COR-L47 (cell line): ENCODE measurements around the gene LRP1B.
A peak's percentile ranks its signal among the peaks of the same experiment; 100 is the strongest.

Experiments used
- DNase-seq: peaks from one replicate; lab custom pipeline; 2025; lab: John Stamatoyannopoulos, UW

The LRP1B gene

DNA sequence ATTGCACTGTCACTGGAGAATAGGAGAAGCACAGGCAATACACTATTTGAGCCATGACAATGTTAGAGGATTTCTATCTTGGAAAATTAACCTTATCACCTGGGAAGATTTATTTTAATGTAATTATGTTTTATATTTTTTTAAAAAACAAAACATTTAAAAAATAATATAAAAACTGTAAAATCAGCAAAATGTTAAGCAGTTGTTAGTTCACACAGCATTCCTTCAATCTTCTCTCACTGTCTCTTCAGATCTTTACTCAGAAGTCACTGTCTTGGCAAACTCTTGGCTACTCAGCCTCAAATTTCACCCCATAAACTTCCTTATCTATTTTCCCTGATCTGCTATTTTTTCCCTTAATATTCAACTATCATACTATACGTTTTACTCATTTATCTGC, 1322.6 kb downstream of the LRP1B start:
- DNase-seq, result no peak

GRCh38 chr2:140804700-140805260, 1326.0 kb downstream of the LRP1B start:
- no peak for DNase-seq

DNA sequence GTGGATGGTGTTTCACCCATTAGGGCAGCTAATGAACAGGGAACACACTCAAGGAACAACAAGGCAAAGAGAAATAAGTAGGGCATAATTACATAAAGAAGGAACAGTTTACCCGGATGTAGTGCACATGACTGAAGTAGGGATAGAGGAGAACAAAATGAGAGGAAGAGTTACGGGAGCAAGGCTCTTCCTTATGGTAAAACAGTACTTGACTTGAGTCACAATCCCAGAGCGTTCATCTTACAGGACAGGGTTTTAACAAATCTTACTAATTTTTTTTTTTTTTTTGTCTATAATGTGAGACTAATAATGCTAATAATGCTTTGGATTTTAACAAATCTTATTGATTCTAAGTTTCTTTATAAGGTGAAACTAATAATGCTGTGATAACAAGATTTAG, 1329.5 kb downstream of the LRP1B start:
- no peak for DNase-seq

- no peak for DNase-seq
Measured at GRCh38 chr2:140797718-140798117, 1333.1 kb downstream of the LRP1B start.

GRCh38 chr2:140791802-140792201, 1339.0 kb downstream of the LRP1B start:
- DNase-seq, result no peak

DNA sequence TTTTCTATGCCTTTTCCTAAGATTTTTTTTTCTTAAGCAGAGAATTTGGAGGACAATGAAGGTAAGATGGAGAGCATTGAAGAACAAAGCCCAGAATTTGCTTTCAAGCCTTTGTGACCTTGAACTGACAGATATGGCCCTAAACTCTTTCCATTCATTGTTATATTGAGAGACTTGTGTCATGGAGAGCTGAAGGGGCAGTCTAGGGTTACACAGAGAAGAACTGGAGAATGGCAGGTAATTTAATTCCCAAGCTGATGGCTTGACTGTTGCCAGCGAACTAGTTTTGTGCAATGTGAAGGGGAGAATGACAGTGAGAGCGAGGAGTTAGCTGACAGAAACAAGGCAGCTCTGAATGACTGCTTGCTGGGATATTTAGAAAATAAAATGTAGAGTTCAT, 1344.2 kb downstream of the LRP1B start:
- no peak for DNase-seq

DNA sequence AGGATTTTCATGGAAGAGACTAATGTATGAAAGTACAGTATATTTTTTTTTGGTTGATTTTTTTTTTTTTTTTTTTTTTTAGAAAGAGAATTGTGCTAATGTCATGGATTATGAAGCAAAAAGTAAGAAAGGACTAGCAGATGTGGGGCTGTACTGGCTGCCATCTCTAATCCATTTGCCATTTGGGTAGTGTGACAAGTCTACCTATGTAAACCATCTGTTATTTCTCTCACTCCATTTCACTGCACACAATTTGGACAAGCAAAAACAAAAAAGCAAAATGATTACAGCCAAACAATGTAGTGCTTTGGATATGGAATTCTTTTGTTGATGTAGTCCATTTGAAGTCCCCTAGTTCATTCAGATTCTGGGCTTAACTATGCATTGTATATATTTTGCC, 1355.4 kb downstream of the LRP1B start:
- DNase-seq, result no peak

GRCh38 chr2:140770645-140771044, 1360.2 kb downstream of the LRP1B start:
- DNase-seq, result no peak

DNA sequence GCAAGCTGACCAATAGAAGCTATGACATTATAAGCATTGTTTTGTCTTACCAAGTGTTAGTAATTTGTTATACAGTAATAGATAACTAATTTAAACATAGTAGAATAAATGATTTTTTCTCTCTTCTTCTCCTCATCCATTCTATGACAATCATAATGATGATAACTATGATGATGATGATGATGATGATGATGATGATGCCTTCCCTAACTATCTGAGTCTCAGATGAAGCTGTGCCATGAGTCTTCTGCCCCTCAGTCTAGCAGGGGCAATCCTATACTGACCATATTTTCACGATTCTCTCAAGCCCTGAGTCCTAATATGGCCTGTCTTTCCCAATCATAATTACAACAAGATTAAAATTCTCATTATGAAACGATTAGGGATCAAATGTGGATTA, 1369.0 kb downstream of the LRP1B start:
- no peak for DNase-seq

- peak; percentile 26 for DNase-seq
Measured at GRCh38 chr2:140759426-140760156, 1371.2 kb downstream of the LRP1B start.

GRCh38 chr2:140747665-140748064, 1383.2 kb downstream of the LRP1B start:
- DNase-seq, result no peak

DNA sequence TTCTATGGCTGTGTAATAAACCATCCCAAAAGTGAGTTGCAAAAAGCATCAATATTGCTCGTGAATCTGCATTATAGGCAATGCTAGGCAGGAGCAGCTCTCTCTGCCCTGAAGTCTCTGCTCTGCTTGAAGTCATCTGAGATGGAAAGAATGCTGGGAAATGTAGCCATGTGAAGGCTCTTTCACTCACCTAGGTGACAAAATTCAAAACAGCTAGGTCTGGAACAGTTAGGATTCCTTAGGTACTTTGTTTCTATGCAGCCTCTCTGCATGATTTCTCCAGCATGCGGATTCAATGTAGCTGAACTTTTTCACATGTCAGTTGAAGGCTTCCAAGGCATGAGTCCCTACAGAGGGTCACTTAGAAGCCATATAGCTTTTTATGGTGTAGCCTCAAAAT, 1383.7 kb downstream of the LRP1B start:
- DNase-seq, result no peak

- no peak for DNase-seq
Measured at GRCh38 chr2:140744379-140744778, 1386.4 kb downstream of the LRP1B start.

- no peak for DNase-seq
Measured at GRCh38 chr2:140737006-140737405, 1393.8 kb downstream of the LRP1B start.

- peak; percentile 77 for DNase-seq
Measured at GRCh38 chr2:140734992-140735391, 1395.8 kb downstream of the LRP1B start.

GRCh38 chr2:140718999-140719398, 1411.8 kb downstream of the LRP1B start:
- no peak for DNase-seq

DNA sequence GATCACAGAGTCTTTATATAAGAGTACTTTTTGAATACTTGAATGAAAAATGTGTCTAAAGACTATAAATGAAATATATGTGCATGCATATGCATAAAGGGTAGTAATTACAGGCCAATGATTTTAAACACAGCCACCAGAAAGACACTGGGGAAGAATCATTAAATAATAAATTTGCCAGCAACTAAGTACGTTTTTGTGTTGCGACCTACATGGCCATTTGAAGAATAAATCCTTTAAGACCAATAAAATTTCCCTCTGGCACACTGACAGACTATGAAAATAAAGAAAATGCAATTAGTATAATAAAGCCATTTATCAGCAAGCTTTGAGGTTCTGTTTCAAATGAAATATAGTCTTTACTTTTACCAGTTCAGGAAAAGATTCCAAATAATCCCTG, 1413.3 kb downstream of the LRP1B start:
- no peak for DNase-seq

DNA sequence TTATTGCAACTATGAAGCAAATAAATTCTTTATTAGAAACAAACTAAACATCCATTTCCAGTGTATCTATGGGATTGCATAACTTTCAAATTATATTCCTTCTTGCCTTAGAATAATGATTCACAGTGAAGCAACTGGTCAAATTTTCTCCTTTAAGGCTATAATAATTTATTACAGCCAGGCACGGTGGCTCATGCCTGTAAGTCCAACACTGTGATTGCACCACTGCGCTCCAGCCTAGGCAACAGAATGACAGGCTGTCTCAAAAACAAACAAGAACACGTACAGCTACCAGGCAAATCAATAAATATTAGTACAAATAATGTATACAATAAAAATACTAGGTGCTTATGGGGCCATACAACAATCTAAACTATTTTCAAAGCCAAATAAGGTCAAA, 1416.2 kb downstream of the LRP1B start:
- no peak for DNase-seq

GRCh38 chr2:140711867-140712266, 1418.9 kb downstream of the LRP1B start:
- DNase-seq, result no peak

DNA sequence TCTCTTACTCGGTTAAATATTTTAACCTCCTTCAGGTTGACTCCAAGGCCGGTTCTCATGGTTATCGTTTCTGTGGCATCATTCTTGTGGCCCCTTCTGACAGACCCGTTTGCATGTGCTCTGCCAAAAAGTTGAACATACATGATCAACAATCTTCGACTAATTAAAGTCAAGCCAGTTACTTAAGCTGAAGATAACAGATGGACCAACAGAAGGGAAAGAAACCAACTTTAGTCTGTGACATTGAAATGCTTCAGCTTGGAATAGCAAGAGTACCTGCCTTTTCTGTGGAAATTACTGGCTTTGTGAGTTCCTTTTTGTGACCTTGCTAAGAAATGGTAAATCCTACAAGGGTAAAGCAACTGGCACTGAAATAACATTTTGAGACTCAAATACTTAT, 1429.1 kb downstream of the LRP1B start:
- DNase-seq, result no peak

- no peak for DNase-seq
Measured at GRCh38 chr2:140698636-140699035, 1432.2 kb downstream of the LRP1B start.

DNA sequence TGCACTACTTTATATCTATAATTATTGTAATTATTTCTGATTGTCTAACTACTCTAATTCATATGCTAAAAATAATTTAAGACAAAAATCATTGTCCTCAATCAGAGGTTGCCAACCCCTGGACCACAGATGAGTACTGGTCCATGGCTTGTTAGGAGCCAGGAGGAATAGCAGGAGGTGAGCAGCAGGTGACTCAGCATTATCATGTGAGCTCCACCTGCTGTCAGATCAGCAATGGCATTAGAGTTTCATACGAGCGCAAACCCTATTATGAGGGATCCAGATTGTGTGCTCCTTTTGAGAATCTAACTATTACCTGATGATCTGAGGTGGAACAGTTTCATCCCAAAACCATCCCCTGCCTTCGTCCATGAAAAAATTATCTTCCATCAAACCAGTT, 1434.4 kb downstream of the LRP1B start:
- DNase-seq, result peak; percentile 52

DNA sequence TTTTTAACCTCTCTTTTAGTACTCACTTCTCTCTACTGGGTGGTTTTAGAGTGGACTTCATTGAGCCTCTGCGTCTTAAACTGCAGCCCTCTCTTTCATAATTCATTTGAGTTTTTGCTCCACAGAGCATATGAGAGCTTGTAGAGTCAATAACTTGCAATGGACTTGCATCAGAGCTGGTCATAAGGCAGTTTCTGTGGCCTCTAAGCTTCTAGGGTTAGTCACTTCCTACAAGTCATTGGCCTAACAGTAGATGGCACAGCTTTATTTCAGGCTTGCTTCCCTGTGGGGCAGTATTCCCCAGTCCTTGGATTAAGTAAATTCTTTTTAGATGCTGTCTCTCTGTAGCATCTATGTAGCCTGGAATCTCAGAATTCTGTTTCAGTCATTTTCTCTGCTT, 1435.7 kb downstream of the LRP1B start:
- DNase-seq, result peak; percentile 24

- DNase-seq, result no peak
Measured at GRCh38 chr2:140687825-140688224, 1443.0 kb downstream of the LRP1B start.
